Common myeloid progenitor, CD34-positive (primary cell): ENCODE measurements around the gene DGKB.

Experiments
- CTCF ChIA-PET: fragments of 350-600 bp; sonication (Branson Sonifier 250); formaldehyde crosslinking; loops from one replicate; lab custom pipeline; 2021; ENCODE audit warnings: antibody characterized with exemption; lab: Charles Lee
- POLR2A ChIA-PET: fragments of 350-600 bp; sonication (Branson Sonifier 250); formaldehyde crosslinking; loops from one replicate; lab custom pipeline; 2021; ENCODE audit warnings: antibody characterized with exemption; lab: Charles Lee
- DNase-seq, 3 donors: peaks; one replicate each; pipeline versions ENCODE4 v3.0.0 to v3.0.0-alpha.2; 2013
- H3K27ac ChIP-seq, 2 experiments: 1 replicate in 1 of 2; 2 replicates in 1 of 2; pipeline ENCODE4 v1.7.0; 2013; ENCODE audit warnings: inconsistent platforms in 2 of 2, low read length in 2 of 2, mild to moderate bottlenecking in 2 of 2, low read depth in 1 of 2, moderate library complexity in 1 of 2; ENCODE audit not compliant: severe bottlenecking in 2 of 2, insufficient read depth in 1 of 2, poor library complexity in 1 of 2
- H3K27me3 ChIP-seq, 5 experiments: replicated peaks in 2 of 5; 1 replicate in 3 of 5; 2 replicates in 2 of 5; pipeline versions ENCODE4 v1.6.1 to v1.7.0; 2013; ENCODE audit warnings: low read length in 4 of 5, mild to moderate bottlenecking in 2 of 5, moderate library complexity in 2 of 5, inconsistent platforms in 1 of 5; ENCODE audit not compliant: insufficient read depth in 5 of 5, control insufficient read depth in 4 of 5
- H3K36me3 ChIP-seq, 4 experiments: 1 replicate in 2 of 4; 2 replicates in 2 of 4; pipeline versions ENCODE4 v1.6.1 to v1.7.0; 2013; ENCODE audit warnings: low read length in 3 of 4, control low read depth in 1 of 4, mild to moderate bottlenecking in 1 of 4; ENCODE audit not compliant: control insufficient read depth in 4 of 4, insufficient read depth in 4 of 4
- H3K4me1 ChIP-seq, 4 experiments: 1 replicate in 3 of 4; 2 replicates in 1 of 4; pipeline versions ENCODE4 v1.6.1 to v1.7.1; 2013; ENCODE audit warnings: low read length in 3 of 4, mild to moderate bottlenecking in 3 of 4, control low read depth in 1 of 4, inconsistent platforms in 1 of 4, moderate library complexity in 1 of 4; ENCODE audit not compliant: control insufficient read depth in 4 of 4, insufficient read depth in 4 of 4; ENCODE audit errors: control extremely low read depth in 1 of 4
- H3K4me3 ChIP-seq, 7 experiments: 1 replicate in 4 of 7; 2 replicates in 3 of 7; pipeline versions ENCODE4 v1.5.1 to v1.7.0; 2013; ENCODE audit warnings: mild to moderate bottlenecking in 7 of 7, low read length in 6 of 7, moderate library complexity in 6 of 7, inconsistent platforms in 2 of 7, low read depth in 2 of 7, control low read depth in 1 of 7; ENCODE audit not compliant: insufficient read depth in 4 of 7, control insufficient read depth in 1 of 7; ENCODE audit errors: extremely low read depth in 1 of 7
- H3K9me3 ChIP-seq, 5 experiments: 1 replicate in 4 of 5; 2 replicates in 1 of 5; pipeline versions ENCODE4 v1.6.1 to v1.7.1; 2013; ENCODE audit warnings: low read length in 4 of 5, mild to moderate bottlenecking in 2 of 5, inconsistent platforms in 1 of 5, low read depth in 1 of 5, moderate library complexity in 1 of 5; ENCODE audit not compliant: control insufficient read depth in 4 of 5, insufficient read depth in 2 of 5; ENCODE audit errors: control extremely low read depth in 1 of 5
- WGBS: methylation state at CpG from one replicate; pipeline ENCODE4 v1.1.5; 2013; ENCODE audit not compliant: insufficient coverage; 5-methylcytosine and 5-hydroxymethylcytosine counted together

The DGKB gene

DNA sequence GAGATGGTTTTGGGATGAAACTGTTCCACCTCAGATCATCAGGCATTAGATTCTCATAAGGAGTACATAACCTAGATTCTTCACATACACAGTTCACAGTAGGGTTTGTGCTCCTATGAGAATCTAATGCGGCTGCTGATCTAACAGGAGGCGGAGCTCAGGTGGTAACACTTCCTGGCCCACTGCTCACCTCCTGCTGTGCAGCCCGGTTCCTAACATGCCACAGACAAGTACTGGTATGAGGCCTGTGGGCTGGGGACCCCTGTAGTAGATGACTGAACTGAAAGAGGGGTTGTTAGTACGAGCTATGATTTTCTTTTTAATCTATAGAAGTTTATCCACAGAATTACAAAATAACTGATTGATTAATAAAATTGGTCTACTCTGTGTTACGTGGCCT is 48.1 kb downstream of the DGKB start:
- Histone ChIP-seq H3K4me3 (no peak overlapping the region), H3K36me3 (no peaks in the 10 kb centered on the region), H3K27ac (no peak overlapping the region), H3K9me3 (no peaks in the 10 kb centered on the region), H3K4me1 (no peaks in the 10 kb centered on the region), H3K27me3 (no peaks in the 10 kb centered on the region)
- DNase-seq = no peak
- POLR2A ChIA-PET = no interaction called here
- CTCF ChIA-PET = no interaction called here
- WGBS = 63% methylated on average over 3 of the region's 5 CpGs

DNA sequence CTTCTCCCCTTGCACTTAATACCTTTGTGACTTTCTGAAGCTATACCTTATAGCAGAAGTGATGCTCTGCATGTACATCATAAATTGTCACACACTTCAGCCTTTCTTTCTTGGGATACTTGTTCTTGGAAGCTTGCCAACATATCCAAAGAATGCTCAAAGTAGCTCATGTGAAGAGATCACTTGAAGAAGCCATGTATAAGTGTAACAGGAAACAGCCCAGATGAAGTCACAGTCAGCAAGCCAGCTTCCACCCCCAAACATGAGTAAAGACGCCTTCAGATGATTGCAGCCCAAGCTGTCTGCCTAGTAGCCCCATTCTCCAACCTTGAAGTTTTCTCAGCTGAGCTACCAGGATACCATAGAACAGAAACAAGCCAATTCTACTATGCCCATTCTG is 50.9 kb downstream of the DGKB start:
- H3K27me3 ChIP-seq = no peaks in the 10 kb centered on the region

DNA sequence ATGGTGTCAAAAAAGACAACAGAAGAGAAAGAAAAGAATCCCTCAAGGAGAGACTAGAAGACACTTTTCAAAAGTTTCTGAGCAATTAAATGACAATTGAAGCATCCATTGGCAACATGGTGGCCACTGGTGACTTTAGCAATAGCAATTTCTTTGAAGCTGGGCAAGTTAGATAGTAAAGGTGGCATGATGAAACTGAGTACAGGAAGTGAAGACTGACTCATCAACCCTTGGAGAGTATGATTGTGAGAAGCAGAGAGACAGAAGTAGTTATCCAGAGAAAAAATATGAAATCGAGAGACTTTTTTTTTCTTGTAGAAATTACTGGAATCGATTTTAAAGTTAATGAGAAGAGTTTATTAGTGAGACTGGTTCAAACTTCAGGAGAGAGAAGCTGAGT is 52.5 kb downstream of the DGKB start:
- Histone ChIP-seq H3K27ac (no peak overlapping the region), H3K36me3 (no peaks in the 10 kb centered on the region), H3K9me3 (no peaks in the 10 kb centered on the region), H3K4me1 (no peaks in the 10 kb centered on the region), H3K4me3 (no peak overlapping the region), H3K27me3 (no peaks in the 10 kb centered on the region)
- WGBS = 86% methylated on average over 2 of the region's 2 CpGs
- CTCF ChIA-PET = no interaction called here
- DNase-seq = no peak
- POLR2A ChIA-PET = no interaction called here

More for the DNA sequence above, 50.9 kb downstream of the DGKB start:
- ChIA-PET CTCF (no interaction called here), POLR2A (no interaction called here)
- Histone ChIP-seq H3K4me3 (no peak overlapping the region), H3K4me1 (no peaks in the 10 kb centered on the region), H3K27ac (no peak overlapping the region), H3K36me3 (no peaks in the 10 kb centered on the region), H3K9me3 (no peaks in the 10 kb centered on the region)
- WGBS = 90% methylated on average over 1 of the region's 1 CpG
- DNase-seq = no peak

DNA sequence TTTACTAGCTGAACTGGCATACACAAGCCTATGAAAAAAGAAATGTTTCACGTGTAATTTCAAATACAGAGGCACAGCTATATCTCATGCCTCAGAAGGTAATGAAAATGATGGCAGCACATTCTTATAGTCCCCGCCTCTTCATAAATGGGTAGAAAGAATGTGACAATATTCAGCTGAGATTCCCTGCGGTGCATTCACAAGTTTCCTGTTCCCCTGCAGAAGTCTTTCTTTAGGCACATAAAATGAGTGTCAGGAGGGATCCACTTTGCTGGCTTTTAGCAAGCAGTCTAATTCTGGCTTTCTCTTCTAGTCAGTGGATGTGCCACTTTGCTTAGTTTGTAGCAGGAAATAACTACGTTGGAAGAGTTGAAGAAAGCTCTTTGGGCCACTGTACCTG is 56.1 kb downstream of the DGKB start:
- Histone ChIP-seq H3K27me3 (no peaks in the 10 kb centered on the region), H3K36me3 (no peaks in the 10 kb centered on the region), H3K4me1 (no peaks in the 10 kb centered on the region), H3K4me3 (no peak overlapping the region), H3K27ac (no peak overlapping the region), H3K9me3 (no peaks in the 10 kb centered on the region)
- 94% methylated on average over 2 of the region's 4 CpGs for WGBS
- CTCF ChIA-PET = no interaction called here
- POLR2A ChIA-PET = no interaction called here
- no peak for DNase-seq

DNA sequence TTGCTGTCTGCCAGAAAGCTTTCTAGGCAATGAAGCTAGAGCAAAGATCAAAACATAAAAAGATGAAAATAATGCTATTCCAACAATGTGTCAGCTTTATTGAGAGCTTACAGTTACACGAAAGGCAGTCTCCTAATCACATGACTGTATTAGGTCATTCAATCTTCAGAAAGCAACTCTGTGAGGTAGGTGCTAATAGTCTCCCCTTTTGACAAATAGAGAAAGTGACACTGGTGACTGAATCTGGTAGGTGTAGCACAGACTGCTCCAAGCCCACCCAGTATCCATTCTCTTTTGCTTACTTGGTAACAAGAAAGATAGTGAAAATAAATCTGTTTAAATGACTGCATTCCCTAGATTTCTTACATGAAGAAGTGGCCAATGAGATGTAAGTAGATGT is 58.8 kb downstream of the DGKB start:
- Histone ChIP-seq H3K27me3 (no peaks in the 10 kb centered on the region), H3K9me3 (no peaks in the 10 kb centered on the region), H3K27ac (no peak overlapping the region), H3K4me1 (no peaks in the 10 kb centered on the region), H3K4me3 (no peak overlapping the region), H3K36me3 (no peaks in the 10 kb centered on the region)
- CTCF ChIA-PET = no interaction called here
- POLR2A ChIA-PET = no interaction called here
- no peak for DNase-seq
- 100% methylated on average over 1 of the region's 1 CpG for WGBS

DNA sequence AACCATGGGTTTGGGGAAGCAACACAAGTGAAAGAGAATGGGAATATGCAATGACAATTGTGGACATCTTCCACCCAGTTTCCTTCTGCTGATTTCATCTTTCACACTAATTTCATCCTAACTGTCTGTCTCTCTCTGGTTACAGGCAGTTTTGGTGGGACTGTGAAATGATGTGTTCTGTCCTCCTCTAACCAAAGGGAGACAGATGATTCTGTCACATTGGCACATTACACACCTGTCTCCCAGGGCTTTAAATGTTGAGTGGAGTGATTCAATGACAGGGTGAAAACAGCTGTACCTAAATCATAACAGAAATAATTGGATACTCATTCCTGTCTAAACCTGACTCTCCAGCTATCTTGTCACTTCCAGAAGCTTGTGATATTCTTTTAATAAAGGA is 60.0 kb downstream of the DGKB start:
- no peaks in the 10 kb centered on the region for H3K4me1 ChIP-seq
- no peaks in the 10 kb centered on the region for H3K36me3 ChIP-seq
- no peaks in the 10 kb centered on the region for H3K9me3 ChIP-seq
- CTCF ChIA-PET = no interaction called here
- H3K4me3 ChIP-seq = no peak overlapping the region
- POLR2A ChIA-PET = no interaction called here
- no peak for DNase-seq
- no peak overlapping the region for H3K27ac ChIP-seq
- no peaks in the 10 kb centered on the region for H3K27me3 ChIP-seq

DNA sequence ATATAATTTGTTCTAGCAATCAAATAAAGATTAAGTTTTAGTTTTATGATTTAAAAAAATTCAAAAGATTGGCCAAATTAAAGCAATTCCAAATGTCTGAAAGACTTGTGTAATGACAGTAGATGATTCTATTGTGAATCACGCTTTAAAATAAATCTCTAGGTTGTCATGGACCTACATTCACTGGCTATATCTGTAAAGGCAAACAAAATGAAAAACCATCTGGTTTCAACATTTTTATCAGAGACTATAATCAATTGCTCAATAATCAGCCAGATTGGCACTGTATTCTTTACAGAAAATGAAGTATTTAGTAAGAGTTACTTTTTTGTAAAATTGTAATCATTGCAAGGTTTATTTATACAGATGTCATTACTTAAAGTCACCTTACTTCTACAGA is 60.7 kb downstream of the DGKB start:
- Histone ChIP-seq H3K4me1 (no peaks in the 10 kb centered on the region), H3K27ac (no peak overlapping the region), H3K27me3 (no peaks in the 10 kb centered on the region), H3K9me3 (no peaks in the 10 kb centered on the region), H3K4me3 (no peak overlapping the region), H3K36me3 (no peaks in the 10 kb centered on the region)
- ChIA-PET POLR2A (no interaction called here), CTCF (no interaction called here)
- no peak for DNase-seq
- WGBS = 100% methylated on average over 1 of the region's 1 CpG
